Measurements from ENCODE around the gene HINT2.

The HINT2 gene

DNA sequence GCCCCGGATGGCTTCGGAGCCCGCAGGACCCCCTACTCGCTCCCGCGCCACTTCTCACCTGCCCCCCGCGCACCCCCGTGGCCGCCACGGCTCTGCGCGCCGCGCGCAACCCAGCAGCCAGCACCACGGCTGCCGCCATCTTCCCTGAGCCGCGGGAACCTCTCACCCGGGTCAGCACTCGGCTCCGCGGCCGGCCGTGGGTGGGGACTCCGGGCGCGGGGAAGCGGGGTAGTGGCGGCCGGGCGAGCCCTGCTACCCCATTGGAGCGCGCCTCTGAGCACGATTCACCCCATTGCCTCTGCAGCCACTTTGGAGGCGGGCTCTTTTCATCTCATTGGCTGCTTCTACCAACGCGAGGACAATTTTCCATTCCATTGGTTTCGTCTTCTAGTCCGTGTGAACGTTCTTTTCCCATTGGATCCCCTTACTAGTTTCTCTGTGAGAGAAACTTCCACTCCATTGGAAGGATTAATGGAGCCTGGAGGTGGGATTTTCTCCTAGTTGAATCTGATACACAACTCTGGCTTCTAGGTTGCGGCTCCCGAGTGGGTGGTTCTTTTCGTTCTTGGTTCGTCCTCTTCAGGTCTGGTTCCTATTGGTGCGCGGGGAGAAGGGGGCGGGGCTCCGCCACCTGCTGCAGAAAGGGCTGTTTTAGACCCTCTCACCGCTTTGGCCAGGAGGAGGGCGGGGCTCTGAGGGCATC, at the start of gene HINT2:
Gene HINT2 (minus strand): TSS at position 202 of the 703 bp plus-strand sequence. CDS start 63 bp downstream, at position 139.
- DNase-seq, result peak; percentile 98

DNA sequence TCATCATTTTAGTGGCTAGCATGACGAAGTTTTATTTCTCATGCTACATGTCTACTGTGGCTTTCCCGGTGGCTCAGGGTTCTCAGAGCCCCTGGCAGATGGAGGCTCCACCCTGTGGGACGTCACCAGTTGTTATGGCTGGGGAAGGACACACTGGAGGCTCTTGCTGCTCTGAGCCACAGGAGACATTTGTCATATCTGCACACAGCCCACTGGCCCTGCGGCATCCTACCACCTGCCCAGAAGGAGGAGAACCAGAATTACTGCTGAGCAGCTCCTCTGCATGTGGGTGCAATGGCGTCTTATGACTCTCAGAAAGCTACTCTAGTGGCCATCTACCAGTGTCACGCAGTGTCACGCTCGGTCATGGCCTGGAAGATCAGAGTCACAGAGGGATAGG, 48.7 kb upstream of the HINT2 start:
- DNase-seq, result no peak

- no peak for DNase-seq
Measured at GRCh38 chr9:35862328-35862727, 47.5 kb upstream of the HINT2 start.

- DNase-seq, result no peak
Measured at GRCh38 chr9:35861161-35861897, 46.5 kb upstream of the HINT2 start.

- no peak for DNase-seq
Measured at GRCh38 chr9:35859990-35860339, 45.1 kb upstream of the HINT2 start.

DNA sequence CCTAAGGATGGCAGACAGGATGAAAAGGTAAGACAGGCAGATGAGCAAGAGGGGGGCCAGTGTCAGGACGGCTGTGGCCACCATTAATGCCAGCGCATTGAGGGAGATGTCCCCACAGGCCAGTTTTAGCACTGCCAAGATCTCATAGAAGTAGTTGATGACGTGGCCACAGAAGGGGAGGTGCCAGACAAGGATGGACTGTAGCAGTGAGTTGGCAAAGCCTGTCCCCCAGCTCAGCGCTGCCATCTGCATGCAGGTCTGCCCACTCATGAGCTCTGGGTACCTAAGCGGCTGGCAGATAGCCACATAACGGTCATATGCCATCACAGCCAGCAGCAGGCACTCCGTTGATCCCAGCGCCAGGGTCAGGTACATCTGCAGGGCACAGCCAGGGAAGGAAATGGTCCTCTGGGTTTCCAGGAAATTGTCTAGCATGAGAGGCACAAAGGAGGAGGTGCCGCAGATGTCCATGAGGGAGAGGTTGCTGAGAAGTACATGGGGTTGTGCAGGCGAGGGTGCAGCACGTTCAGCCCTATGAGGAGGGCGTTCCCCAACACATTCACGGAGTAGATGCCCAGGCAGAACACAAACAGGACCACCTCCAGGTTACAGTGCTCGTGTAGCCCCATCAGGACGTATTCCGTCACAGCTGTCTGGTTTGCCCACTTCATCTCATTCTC, 44.6 kb upstream of the HINT2 start:
- no peak for DNase-seq

DNA sequence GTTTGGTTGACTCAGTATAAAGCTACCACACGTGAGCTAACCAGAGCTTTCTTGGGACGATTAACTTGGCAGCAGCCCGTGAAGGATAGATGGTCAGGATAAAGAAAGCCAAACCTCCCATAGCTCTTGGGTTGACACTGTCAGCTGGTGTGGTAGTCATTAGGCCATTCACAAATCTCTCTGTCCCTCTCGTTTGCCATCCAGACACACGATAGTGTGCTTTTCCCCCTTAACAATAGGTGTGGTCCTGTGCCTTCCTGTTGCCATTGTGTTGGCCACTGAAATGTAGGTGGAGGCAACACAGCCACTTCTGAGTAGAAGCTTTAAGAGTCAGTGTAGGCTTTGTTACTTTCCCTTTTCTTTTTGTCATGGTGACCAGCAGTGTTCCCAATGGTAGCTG, 43.6 kb upstream of the HINT2 start:
- no peak for DNase-seq

GRCh38 chr9:35856882-35857281, 42.0 kb upstream of the HINT2 start:
- DNase-seq, result no peak

DNA sequence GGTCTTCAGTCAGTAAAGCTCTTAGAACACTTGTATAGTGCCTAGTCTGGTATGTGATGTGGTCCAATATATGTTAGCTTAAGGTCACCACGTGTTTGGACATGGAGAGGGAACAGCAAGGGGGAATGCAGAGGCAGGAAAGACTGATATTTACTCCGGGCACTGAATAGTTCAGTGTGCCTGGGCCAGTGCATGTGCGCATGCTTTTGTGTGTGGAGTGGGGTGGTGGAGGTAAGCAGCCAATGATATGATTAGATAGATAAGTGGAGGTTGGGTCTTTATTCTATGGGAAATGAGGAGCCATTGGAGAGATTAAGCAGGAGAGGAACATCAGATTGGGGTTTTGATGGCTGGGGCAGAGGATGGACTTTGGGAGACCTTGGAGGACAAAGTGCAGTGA, 41.4 kb upstream of the HINT2 start:
- DNase-seq, result no peak

DNA sequence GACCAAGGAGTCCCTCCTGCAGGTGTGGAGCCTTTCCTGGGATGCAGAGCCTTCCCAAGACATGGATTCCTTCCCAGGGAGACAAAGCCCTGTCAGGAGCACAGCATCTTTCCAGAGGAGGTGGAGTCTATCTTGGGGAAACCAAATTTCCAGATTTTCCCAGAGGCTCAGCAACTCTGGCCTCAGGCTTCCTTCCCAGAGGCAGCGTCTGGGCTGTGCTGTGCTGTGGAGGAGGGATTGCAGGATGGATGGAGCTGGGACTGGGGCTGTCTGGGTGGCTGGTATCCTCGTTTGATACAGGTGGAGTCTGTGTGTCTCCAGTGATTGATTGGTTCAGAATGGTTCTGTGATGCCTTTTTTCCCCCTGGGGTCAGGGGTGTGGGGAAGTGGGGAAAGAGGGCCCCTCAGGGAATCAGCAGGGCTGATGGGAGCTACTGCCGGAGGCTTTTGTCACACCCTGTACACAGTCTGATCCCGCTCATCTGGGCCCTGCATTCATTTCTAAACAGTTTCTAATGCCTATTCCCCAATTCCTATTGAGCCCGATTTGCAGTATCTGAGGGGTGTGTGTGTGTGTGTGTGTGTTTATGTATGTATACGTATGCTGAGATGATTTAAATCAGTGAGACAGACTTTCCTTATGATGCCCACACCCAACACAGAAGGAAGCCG, 39.4 kb upstream of the HINT2 start:
- no peak for DNase-seq

GRCh38 chr9:35852876-35853865, 38.3 kb upstream of the HINT2 start:
- no peak for DNase-seq

DNA sequence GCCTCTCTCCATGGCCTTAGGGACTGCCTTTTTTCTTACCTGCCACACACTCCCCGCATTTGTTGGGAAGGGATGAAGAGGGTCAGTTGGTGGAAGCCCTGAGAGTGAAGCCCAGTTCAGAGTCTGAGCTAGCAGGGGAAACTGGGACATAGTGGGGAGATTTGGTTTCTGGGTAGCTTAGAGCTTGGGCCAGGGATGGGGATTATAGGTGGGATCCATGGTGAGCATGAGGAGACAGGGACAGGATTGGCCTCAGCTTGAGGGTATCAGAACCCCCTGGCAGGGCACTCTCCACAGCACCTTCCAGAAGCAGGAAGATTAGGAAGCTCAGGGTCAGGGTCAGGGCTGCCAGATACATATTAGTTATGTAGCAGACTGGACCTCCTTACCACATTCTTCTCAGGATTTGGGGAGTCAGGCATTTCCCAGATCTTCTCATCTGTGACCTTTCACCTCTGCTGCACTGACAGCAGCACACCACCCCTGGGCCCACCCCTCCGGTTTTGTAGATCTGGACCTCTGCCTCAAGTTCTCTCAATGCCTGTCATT, 37.5 kb upstream of the HINT2 start:
- DNase-seq, result no peak

- peak; percentile 42 for DNase-seq
Measured at GRCh38 chr9:35847792-35848572, 33.1 kb upstream of the HINT2 start.

- no peak for DNase-seq
Measured at GRCh38 chr9:35845824-35846771, 31.3 kb upstream of the HINT2 start.

- DNase-seq, result peak; percentile 11
Measured at GRCh38 chr9:35844628-35845270, 29.9 kb upstream of the HINT2 start.

DNA sequence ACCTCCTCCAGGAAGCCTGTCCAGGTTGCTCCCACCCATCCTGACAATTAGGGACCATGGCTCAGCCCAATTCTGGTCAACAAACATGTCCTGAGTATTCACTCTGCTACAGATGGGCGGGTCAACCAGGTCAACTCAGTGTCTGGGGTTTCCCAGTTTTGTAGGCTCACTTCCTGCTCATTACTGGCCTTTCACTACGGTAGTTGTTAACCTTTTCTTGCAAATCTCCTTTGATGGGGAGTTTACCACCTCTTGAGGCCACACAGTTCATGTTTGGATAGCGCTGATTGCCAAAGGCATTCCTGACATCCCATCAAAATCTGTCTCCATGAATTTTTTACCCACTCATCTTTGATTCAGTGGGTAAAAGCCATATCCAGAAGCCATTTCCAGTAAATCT, 28.0 kb upstream of the HINT2 start:
- no peak for DNase-seq

- no peak for DNase-seq
Measured at GRCh38 chr9:35842020-35842745, 27.3 kb upstream of the HINT2 start.

DNA sequence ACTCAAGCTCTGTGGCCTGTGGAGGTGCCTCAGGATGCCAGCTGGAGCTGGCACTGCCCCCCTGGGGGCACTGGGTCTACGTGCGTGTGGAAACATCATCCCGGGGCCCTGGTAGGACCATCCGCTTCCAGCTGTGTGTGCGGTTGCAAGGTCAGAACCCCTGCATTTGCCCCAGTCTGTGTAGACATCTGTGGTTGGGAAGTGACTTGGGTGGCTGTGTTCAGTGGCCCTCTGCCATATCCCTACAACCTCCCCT, 26.7 kb upstream of the HINT2 start:
- no peak for DNase-seq
